GM23338 (cell line): ENCODE data around the gene XG. TPM values are rescaled to one million over a fixed set of nuclear protein-coding genes. Genes with fewer than 3 reads are reported as not detected.

Source experiments
- ATAC-seq: fragments of 200-7000 bp; cut with Tn5 transposase; 3 replicates; pipeline ENCODE4 v1.9.1; 2020
- DNase-seq: peaks from one replicate; pipeline ENCODE4 v3.0.0-alpha.2; 2015; ENCODE audit warnings: low spot score
- H2AFZ ChIP-seq: fragments of 200-600 bp; sonication (generic); 2 replicates; pipeline ENCODE4 v1.8.0; 2016; ENCODE audit warnings: antibody characterized with exemption, mild to moderate bottlenecking, moderate library complexity
- H3F3A ChIP-seq: fragments of 200-600 bp; sonication (generic); replicated peaks from 2 replicates; pipeline ENCODE4 v1.8.0; 2017; ENCODE audit warnings: antibody characterized with exemption, mixed run types, low read depth
- H3K27ac ChIP-seq: fragments of 200-600 bp; sonication (generic); 2 replicates; pipeline ENCODE4 v1.6.1; 2016; ENCODE audit warnings: low read depth
- H3K27me3 ChIP-seq: fragments of 200-600 bp; sonication (generic); 2 replicates; pipeline ENCODE4 v1.8.0; 2016; ENCODE audit warnings: mild to moderate bottlenecking, mixed run types, moderate library complexity; ENCODE audit not compliant: insufficient read depth
- H3K36me3 ChIP-seq: fragments of 200-600 bp; sonication (generic); 2 replicates; pipeline ENCODE4 v1.8.0; 2016; ENCODE audit warnings: mild to moderate bottlenecking; ENCODE audit not compliant: insufficient read depth
- H3K4me1 ChIP-seq: fragments of 200-600 bp; sonication (generic); 2 replicates; pipeline ENCODE4 v1.8.0; 2016; ENCODE audit warnings: mild to moderate bottlenecking, moderate library complexity; ENCODE audit not compliant: insufficient read depth
- H3K4me2 ChIP-seq: fragments of 200-600 bp; sonication (generic); 2 replicates; pipeline ENCODE4 v1.7.1; 2017; ENCODE audit warnings: mixed run types
- H3K4me3 ChIP-seq: fragments of 200-600 bp; sonication (generic); 2 replicates; pipeline ENCODE4 v1.6.1; 2016; ENCODE audit warnings: mixed run types
- H3K79me2 ChIP-seq: fragments of 200-600 bp; sonication (generic); replicated peaks from 2 replicates; pipeline ENCODE4 v1.8.0; 2017; ENCODE audit warnings: mild to moderate bottlenecking; ENCODE audit not compliant: insufficient read depth
- H3K9me2 ChIP-seq: fragments of 200-600 bp; sonication (generic); 2 replicates; pipeline ENCODE4 v1.8.0; 2017; ENCODE audit not compliant: insufficient read depth
- H4K20me1 ChIP-seq: fragments of 200-600 bp; sonication (generic); replicated peaks from 2 replicates; pipeline ENCODE4 v1.8.0; 2017; ENCODE audit warnings: mild to moderate bottlenecking; ENCODE audit not compliant: insufficient read depth
- H3K27ac Mint-ChIP-seq: 2 replicates; pipeline ENCODE4 v1.8.0; 2020; ENCODE audit warnings: inconsistent platforms, mild to moderate bottlenecking, moderate library complexity, mixed read lengths
- H3K27me3 Mint-ChIP-seq: 3 replicates; pipeline ENCODE4 v1.8.0; 2022; ENCODE audit warnings: low read depth, mild to moderate bottlenecking, moderate library complexity, mixed read lengths, inconsistent platforms; ENCODE audit not compliant: insufficient read depth, poor library complexity
- H3K36me3 Mint-ChIP-seq: 3 replicates; pipeline ENCODE4 v1.8.0; 2021; ENCODE audit warnings: low read depth, mild to moderate bottlenecking, inconsistent platforms, moderate library complexity, mixed read lengths
- H3K4me1 Mint-ChIP-seq: 3 replicates; pipeline ENCODE4 v1.8.0; 2020; ENCODE audit warnings: mild to moderate bottlenecking, inconsistent platforms, mixed read lengths
- H3K4me3 Mint-ChIP-seq: 3 replicates; pipeline ENCODE4 v1.8.0; 2021; ENCODE audit warnings: moderate library complexity, mild to moderate bottlenecking, inconsistent platforms, mixed read lengths
- H3K9me3 Mint-ChIP-seq: 3 replicates; pipeline ENCODE4 v1.8.0; 2020; ENCODE audit warnings: moderate library complexity, mild to moderate bottlenecking, inconsistent platforms, mixed read lengths
- CREB1 ChIP-seq: fragments of 250-450 bp; sonication (Bioruptor Pico); IDR thresholded peaks from 2 replicates; pipeline ENCODE4 v1.5.0; 2020; ENCODE audit warnings: low read depth, mild to moderate bottlenecking, moderate library complexity
- CTCF ChIP-seq, 2 experiments: fragments of 200-600 bp in 1 of 2; sonication (generic) in 1 of 2; conservative IDR thresholded peaks; 2 replicates each; pipeline versions ENCODE4 v1.5.1 to v1.6.1; 2016 to 2017; ENCODE audit warnings: antibody characterized with exemption in 2 of 2, low read depth in 2 of 2, mild to moderate bottlenecking in 2 of 2, moderate library complexity in 1 of 2
- ETS1 ChIP-seq: IDR thresholded peaks from 2 replicates; pipeline ENCODE4 v1.6.1; 2016; ENCODE audit warnings: antibody characterized with exemption
- EZH2 ChIP-seq: fragments of 200-600 bp; sonication (generic); IDR thresholded peaks from one replicate; pipeline ENCODE4 v1.8.0; 2017; ENCODE audit warnings: antibody characterized with exemption, mild to moderate bottlenecking, low read depth; ENCODE audit not compliant: unreplicated experiment
- EZH2phosphoT487 ChIP-seq: fragments of 200-600 bp; sonication (generic); IDR thresholded peaks from one replicate; pipeline ENCODE4 v1.8.1; 2018; ENCODE audit warnings: antibody characterized with exemption; ENCODE audit not compliant: unreplicated experiment
- JUNB ChIP-seq: IDR thresholded peaks from one replicate; pipeline ENCODE4 v1.6.1; 2016; ENCODE audit warnings: antibody characterized with exemption; ENCODE audit not compliant: unreplicated experiment
- NANOG ChIP-seq: IDR thresholded peaks from 2 replicates; pipeline ENCODE4 v1.6.1; 2016; ENCODE audit warnings: antibody characterized with exemption, borderline replicate concordance
- POLR2AphosphoS5 ChIP-seq: IDR thresholded peaks from 2 replicates; pipeline ENCODE4 v1.6.1; 2016; ENCODE audit warnings: antibody characterized with exemption, low read depth
- REST ChIP-seq: IDR thresholded peaks from one replicate; pipeline ENCODE4 v1.6.1; 2018; ENCODE audit warnings: antibody characterized with exemption; ENCODE audit not compliant: unreplicated experiment
- STAT1 ChIP-seq: IDR thresholded peaks from one replicate; pipeline ENCODE4 v1.6.1; 2016; ENCODE audit warnings: antibody characterized with exemption; ENCODE audit not compliant: unreplicated experiment
- ZNF114 ChIP-seq: fragments of 250-450 bp; sonication (Bioruptor Pico); IDR thresholded peaks from 2 replicates; pipeline ENCODE4 v1.5.0; 2020; ENCODE audit warnings: mild to moderate bottlenecking, moderate library complexity
- ZNF331 ChIP-seq: fragments of 250-450 bp; sonication (Bioruptor Pico); IDR thresholded peaks from 2 replicates; pipeline ENCODE4 v1.5.0; 2020; ENCODE audit warnings: low read depth, mild to moderate bottlenecking, moderate library complexity
- ZNF462 ChIP-seq: fragments of 250-450 bp; sonication (Bioruptor Pico); IDR thresholded peaks from 2 replicates; pipeline ENCODE4 v1.5.0; 2020; ENCODE audit warnings: mild to moderate bottlenecking, moderate library complexity
- polyA plus RNA-seq: library from polyadenylated mRNA; unstranded; fragments of >200 nt; fragmentation: Nextera tagmentation; extraction: Ambion mirVana; gene quantifications from 2 replicates; pipeline ENCODE4 v1.2.1, GENCODE V29; 2016
- total RNA-seq: library from RNA; depleted of rRNA; stranded (reverse); fragments of >200 nt; shearing (Covaris generic); gene quantifications from 2 replicates; pipeline ENCODE4 v1.2.3, GENCODE V29; 2014

XG gene
- total and polyA plus RNA-seq, 2 experiments from 2014 or later, result 0.28 to 0.60 TPM

- H3K9me3 Mint-ChIP-seq, result no peaks in the 10 kb centered on the region
- peak; percentile 64 for ATAC-seq
These were observed 111.8 kb downstream of the XG start for GRCh38 chrX:2863646-2864045.

More at GRCh38 chrX:2863646-2864045, 111.8 kb downstream of the XG start:
- H2AFZ ChIP-seq, result no peak overlapping the region
- peak overlapping the region; percentile 81 for H3K27ac Mint-ChIP-seq
- no peaks in the 10 kb centered on the region for H4K20me1 ChIP-seq
- no peaks in the 10 kb centered on the region for H3K27me3 ChIP-seq
- no peaks in the 10 kb centered on the region for H3F3A ChIP-seq
- no peak overlapping the region for H3K4me3 Mint-ChIP-seq
- H3K4me2 ChIP-seq, result no peak overlapping the region
- H3K9me2 ChIP-seq, result no peaks in the 10 kb centered on the region
- DNase-seq, result peak; percentile 47
- TF ChIP-seq CTCF (conservative IDR thresholded peaks at IDR 0.05; ENCODE audit: low read depth in 2 of 2) (no peak), EZH2 (no peak), REST (no peak), ZNF462 (CRISPR knock-in tag) (no peak), EZH2phosphoT487 (no peak), ZNF114 (CRISPR knock-in tag) (no peak), STAT1 (no peak), ETS1 (no peak), CREB1 (no peak), JUNB (no peak), NANOG (no peak), ZNF331 (CRISPR knock-in tag) (no peak), POLR2AphosphoS5 (no peak)
- H3K4me1 Mint-ChIP-seq, result peaks cover 5% of the 10 kb centered on the region; the same call in 2 of the 3 replicates
- no peaks in the 10 kb centered on the region for H3K36me3 ChIP-seq
- H3K4me3 ChIP-seq, result no peak overlapping the region
- no peak overlapping the region for H3K27ac ChIP-seq
- no peaks in the 10 kb centered on the region for H3K79me2 ChIP-seq
- no peaks in the 10 kb centered on the region for H3K27me3 Mint-ChIP-seq
- peaks cover 56% of the 10 kb centered on the region for H3K36me3 Mint-ChIP-seq
- no peaks in the 10 kb centered on the region for H3K4me1 ChIP-seq
